SU-DHL-6 (cell line): ENCODE measurements around the gene INTS1.

Source experiments
- H2AFZ ChIP-seq: fragments of 200-600 bp; sonication (generic); 2 replicates; pipeline ENCODE4 v1.6.1; 2014; ENCODE audit warnings: low read depth, mild to moderate bottlenecking, moderate library complexity, mixed read lengths, antibody characterized with exemption, low read length; ENCODE audit not compliant: severe bottlenecking
- H3F3A ChIP-seq: fragments of 200-600 bp; shearing (Covaris generic); 2 replicates; pipeline ENCODE4 v1.6.0; 2016; ENCODE audit warnings: antibody characterized with exemption, mild to moderate bottlenecking; ENCODE audit not compliant: insufficient read depth
- H3K27ac ChIP-seq: fragments of 200-600 bp; sonication (generic); 2 replicates; pipeline ENCODE4 v1.5.1; 2016; ENCODE audit warnings: low read depth, mild to moderate bottlenecking, low read length, moderate library complexity, mixed read lengths
- H3K27me3 ChIP-seq: fragments of 200-600 bp; sonication (generic), shearing (Covaris generic); 2 replicates; pipeline ENCODE4 v1.6.0; 2014; ENCODE audit warnings: mild to moderate bottlenecking, low read length
- H3K36me3 ChIP-seq: fragments of 200-600 bp; sonication (generic); 2 replicates; pipeline ENCODE4 v1.6.1; 2014; ENCODE audit warnings: mild to moderate bottlenecking, low read length, mixed read lengths
- H3K4me2 ChIP-seq: fragments of 300-600, 200-600 bp; shearing (Covaris generic), sonication (generic); 2 replicates; pipeline ENCODE4 v1.6.0; 2014; ENCODE audit warnings: low read length, low read depth, mild to moderate bottlenecking; ENCODE audit not compliant: poor library complexity, severe bottlenecking
- H3K4me3 ChIP-seq: fragments of 200-600 bp; sonication (generic); 2 replicates; pipeline ENCODE4 v1.5.1; 2014; ENCODE audit warnings: antibody characterized with exemption, low read length, mild to moderate bottlenecking, mixed read lengths; ENCODE audit not compliant: insufficient read depth, poor library complexity, severe bottlenecking
- H3K79me2 ChIP-seq: fragments of 200-600 bp; sonication (generic); 2 replicates; pipeline ENCODE4 v1.6.1; 2014; ENCODE audit warnings: mild to moderate bottlenecking, low read length, moderate library complexity; ENCODE audit not compliant: insufficient read depth
- H3K9ac ChIP-seq: fragments of 200-600 bp; sonication (generic); 2 replicates; pipeline ENCODE4 v1.7.0; 2014; ENCODE audit warnings: mild to moderate bottlenecking, low read length
- H3K9me2 ChIP-seq: fragments of 200-600 bp; sonication (generic); replicated peaks from 2 replicates; pipeline ENCODE4 v1.6.1; 2014; ENCODE audit warnings: low read length; ENCODE audit not compliant: insufficient read depth
- H3K9me3 ChIP-seq: fragments of 200-600 bp; sonication (generic); 2 replicates; pipeline ENCODE4 v1.6.1; 2014; ENCODE audit warnings: low read length, mixed read lengths; ENCODE audit not compliant: insufficient read depth
- H4K20me1 ChIP-seq: fragments of 200-600 bp; sonication (generic); 2 replicates; pipeline ENCODE4 v1.6.1; 2014; ENCODE audit warnings: low read depth, mild to moderate bottlenecking, antibody characterized with exemption, low read length, moderate library complexity, mixed read lengths
- EZH2phosphoT487 ChIP-seq: fragments of 200-600 bp; sonication (generic), shearing (Covaris generic); conservative IDR thresholded peaks from 2 replicates; pipeline ENCODE4 v1.6.1; 2018; ENCODE audit warnings: mild to moderate bottlenecking, antibody characterized with exemption, low read length, moderate library complexity, mixed read lengths
- TF ChIP-seq, protein P1 (sequence below): fragments of 200-600 bp; sonication (generic); IDR thresholded peaks from one replicate; pipeline ENCODE4 v1.5.1; 2017; ENCODE audit warnings: antibody characterized with exemption, mild to moderate bottlenecking, low read length, moderate library complexity; ENCODE audit not compliant: insufficient read depth, poor library complexity, severe bottlenecking

INTS1 gene

GRCh38 chr7:1421946-1422345 lies 82.2 kb downstream of the INTS1 start:
- H4K20me1 ChIP-seq: no peaks in the 10 kb centered on the region
- TF ChIP-seq, protein P1, sequence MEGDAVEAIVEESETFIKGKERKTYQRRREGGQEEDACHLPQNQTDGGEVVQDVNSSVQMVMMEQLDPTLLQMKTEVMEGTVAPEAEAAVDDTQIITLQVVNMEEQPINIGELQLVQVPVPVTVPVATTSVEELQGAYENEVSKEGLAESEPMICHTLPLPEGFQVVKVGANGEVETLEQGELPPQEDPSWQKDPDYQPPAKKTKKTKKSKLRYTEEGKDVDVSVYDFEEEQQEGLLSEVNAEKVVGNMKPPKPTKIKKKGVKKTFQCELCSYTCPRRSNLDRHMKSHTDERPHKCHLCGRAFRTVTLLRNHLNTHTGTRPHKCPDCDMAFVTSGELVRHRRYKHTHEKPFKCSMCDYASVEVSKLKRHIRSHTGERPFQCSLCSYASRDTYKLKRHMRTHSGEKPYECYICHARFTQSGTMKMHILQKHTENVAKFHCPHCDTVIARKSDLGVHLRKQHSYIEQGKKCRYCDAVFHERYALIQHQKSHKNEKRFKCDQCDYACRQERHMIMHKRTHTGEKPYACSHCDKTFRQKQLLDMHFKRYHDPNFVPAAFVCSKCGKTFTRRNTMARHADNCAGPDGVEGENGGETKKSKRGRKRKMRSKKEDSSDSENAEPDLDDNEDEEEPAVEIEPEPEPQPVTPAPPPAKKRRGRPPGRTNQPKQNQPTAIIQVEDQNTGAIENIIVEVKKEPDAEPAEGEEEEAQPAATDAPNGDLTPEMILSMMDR: no peak
- TF ChIP-seq EZH2phosphoT487: no peak
- no peaks in the 10 kb centered on the region for H3K27me3 ChIP-seq
- H3K4me2 ChIP-seq: no peak overlapping the region
- no peaks in the 10 kb centered on the region for H3K79me2 ChIP-seq
- H3K9me2 ChIP-seq: no peaks in the 10 kb centered on the region
- no peaks in the 10 kb centered on the region for H3K36me3 ChIP-seq
- no peak overlapping the region for H3K4me3 ChIP-seq
- no peak overlapping the region for H2AFZ ChIP-seq
- H3K27ac ChIP-seq: no peak overlapping the region
- H3K9me3 ChIP-seq: no peaks in the 10 kb centered on the region
- H3F3A ChIP-seq: no peaks in the 10 kb centered on the region
- H3K9ac ChIP-seq: no peak overlapping the region

- Histone ChIP-seq H3K27ac (no peak overlapping the region), H4K20me1 (no peaks in the 10 kb centered on the region), H3K4me2 (no peak overlapping the region), H3K9ac (no peak overlapping the region), H3K9me3 (no peaks in the 10 kb centered on the region), H3K79me2 (no peaks in the 10 kb centered on the region), H2AFZ (no peak overlapping the region), H3K36me3 (no peaks in the 10 kb centered on the region), H3K27me3 (no peaks in the 10 kb centered on the region), H3F3A (no peaks in the 10 kb centered on the region), H3K9me2 (no peaks in the 10 kb centered on the region), H3K4me3 (no peak overlapping the region)
- no peak for TF ChIP-seq EZH2phosphoT487
- TF ChIP-seq, protein P1: no peak
Observed at GRCh38 chr7:1421020-1421790, 83.0 kb downstream of the INTS1 start.
